HuH-7 (cell line): ENCODE measurements around the gene ANXA8.
"Not testable (repeated sequence)": the region's sequence is repeated elsewhere in the genome, so short reads cannot be mapped to it uniquely, and the experiment has no call there.

Source experiments
- DNase-seq: peaks from one replicate; pipeline ENCODE4 v3.0.0; 2011; ENCODE audit warnings: low spot score

The ANXA8 gene

GRCh38 chr10:47462577-47463358 lies 21.1 kb downstream of the ANXA8 start:
- DNase-seq = not testable (repeated sequence)

- DNase-seq = not testable (repeated sequence)
Measured at GRCh38 chr10:47461261-47461687, 22.6 kb downstream of the ANXA8 start.

DNA sequence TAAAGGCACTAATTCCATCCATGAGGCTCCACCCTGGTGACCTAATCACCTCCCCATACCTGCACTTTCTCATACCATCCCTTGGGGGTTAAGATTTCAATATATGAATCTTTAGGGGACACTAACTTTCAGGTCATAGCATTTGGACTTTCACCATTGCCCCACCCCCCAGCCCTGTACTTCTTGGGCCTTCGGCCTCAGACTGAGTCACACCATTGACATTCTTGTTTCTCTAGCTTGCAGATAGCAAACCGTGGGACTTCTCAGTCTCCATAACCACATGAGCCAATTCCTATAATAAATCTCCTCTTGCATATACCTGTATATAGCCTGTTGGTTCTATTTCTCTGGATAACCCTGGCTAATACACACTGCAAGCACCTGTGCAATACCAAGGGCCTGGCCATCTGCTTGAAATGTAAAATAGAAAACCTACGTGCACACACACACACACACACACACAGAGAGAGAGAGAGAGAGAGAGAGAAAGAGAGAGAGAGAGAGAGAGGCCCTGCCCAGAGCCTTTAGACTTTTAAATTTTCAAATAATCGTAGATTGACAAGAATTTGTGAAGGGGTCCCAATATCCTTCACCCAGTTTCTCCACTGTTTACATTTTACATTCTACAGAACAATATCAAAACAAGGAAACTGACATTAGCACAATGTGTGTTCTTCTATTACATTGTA lies 25.3 kb downstream of the ANXA8 start:
- no peak for DNase-seq

GRCh38 chr10:47457826-47458225 lies 26.1 kb downstream of the ANXA8 start:
- DNase-seq = no peak

DNA sequence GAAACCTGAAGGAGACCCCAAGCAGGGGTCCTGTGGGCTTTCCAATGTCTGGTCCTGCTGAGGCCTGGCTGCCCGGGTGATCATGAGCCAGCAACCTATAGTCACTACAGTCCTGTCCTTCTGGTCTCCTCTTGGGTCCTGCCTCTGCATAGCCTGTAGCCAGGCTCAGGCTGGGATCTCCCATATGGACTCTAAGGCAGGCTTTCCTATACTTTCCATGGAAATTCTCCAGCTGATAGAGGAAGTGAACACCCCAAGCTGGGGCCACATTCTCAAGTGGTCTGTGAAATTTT lies 26.4 kb downstream of the ANXA8 start:
- no peak for DNase-seq

DNA sequence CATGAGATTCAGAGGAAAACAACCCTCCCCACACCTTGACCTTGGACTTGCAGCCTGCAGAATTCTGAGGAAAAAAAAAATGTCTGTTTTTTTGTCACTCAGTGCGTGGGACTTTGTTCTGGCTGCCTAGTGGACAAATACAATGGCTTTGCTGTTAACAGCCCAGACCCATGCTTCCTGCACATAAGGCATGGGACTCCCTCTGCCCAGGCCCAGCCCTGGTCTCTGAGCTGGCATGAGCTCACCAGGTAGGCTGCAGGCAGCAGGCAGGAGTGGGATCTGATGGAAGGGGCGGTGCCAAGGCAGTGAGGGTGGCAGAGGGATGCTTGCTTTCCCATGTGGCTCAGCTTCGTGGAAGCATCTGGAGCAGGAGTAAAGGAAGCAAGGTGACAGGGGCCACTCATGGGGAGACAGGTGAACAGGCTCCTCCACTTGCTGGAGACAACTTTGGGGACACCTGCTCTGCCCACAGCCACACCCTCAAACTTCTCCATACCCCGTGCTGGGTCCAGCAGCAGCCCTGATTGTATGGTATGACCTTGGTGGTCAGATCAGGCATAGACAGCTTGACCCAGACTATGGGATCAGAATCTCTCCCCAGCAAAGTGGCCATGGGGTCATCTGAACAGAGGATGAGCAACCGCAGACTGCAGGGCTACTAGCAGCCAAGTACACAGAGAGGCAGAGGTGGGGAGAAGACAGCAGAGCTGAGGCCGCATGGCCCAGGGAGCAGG lies 27.0 kb downstream of the ANXA8 start:
- no peak for DNase-seq

GRCh38 chr10:47456079-47456785 lies 27.7 kb downstream of the ANXA8 start:
- no peak for DNase-seq

DNA sequence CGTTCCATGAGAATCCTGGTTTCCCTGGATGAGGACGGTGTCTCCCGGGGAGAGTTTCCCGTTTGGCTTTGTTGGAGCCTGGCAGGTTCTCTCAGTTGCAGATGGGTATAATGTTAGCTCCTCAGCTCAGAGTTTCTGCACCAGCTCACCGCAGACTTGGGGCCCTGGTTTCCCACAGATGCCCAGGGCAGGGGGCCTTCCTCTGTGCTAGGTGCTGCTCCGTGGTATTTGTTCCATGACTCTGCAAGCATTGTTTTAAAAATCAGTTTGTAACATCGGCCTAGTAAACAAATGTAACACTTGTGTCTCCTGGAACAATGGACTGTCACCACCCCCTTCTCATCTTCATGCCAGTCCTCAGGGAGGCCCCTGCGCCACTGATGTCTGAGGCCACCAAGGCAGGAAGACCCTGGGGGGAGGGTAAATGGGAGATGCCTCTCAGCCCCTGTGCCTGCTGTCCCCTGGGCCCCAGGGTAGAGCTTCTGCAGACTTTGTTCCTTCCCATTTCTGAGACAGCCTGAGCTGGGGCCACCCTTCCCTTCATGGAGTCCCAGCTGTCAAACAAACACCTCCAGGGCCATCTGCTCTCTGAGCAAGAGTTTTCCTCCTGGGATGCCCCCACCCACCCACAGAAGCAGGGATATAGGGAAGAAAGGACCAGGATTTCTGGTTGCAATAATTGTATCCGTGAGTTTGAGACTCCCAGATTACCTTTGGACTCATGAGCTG lies 28.4 kb downstream of the ANXA8 start:
- not testable (repeated sequence) for DNase-seq

DNA sequence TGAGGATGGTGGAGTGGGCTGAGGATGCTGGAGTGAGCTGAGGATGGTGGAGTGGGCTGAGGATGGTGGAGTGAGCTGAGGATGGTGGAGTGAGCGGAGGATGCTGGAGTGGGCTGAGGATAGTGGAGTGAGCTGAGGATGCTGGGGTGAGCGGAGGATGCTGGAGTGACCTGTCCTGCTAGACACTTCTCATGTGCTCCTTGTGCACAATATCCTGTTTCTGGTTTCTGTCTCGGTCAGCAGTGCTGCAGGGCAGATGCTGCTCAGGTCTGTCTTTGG lies 29.2 kb downstream of the ANXA8 start:
- no peak for DNase-seq

DNA sequence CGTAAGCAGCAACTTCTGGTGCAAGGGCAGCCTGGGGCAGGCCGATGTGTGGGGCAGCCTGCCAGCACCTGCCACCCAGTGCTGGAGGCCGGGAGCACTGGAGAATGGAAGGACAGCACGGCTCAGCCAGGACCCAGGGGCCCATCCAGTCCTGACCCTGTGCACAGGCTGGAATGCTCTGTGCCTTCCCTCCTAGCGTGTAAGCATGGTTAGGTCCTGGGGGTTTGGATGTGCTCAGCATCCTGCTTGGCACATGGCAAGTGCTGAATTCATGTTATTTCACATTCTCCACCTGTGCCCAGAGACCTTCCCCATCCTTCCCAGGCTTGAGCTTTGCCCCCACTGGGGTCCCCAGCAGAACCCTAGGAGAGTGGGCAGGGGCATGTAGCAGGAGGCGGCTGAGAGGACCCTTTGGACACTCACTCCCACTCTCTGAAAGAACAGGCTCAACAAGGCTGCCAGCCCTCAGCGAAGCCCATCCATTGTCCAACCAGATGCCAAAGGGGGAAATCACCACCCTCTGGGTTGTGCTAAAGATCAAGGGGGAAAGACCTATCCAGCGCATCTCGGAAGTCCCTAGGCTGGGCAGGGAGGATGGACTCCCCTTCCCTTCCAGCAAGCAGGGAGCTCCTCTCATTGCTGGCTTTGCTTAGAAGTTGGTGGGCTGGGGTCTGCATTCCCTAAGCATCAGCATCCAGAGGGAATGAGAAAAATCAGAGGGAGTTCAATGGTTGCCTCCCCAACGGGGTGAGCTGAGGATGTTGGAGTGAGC lies 29.7 kb downstream of the ANXA8 start:
- no peak for DNase-seq

DNA sequence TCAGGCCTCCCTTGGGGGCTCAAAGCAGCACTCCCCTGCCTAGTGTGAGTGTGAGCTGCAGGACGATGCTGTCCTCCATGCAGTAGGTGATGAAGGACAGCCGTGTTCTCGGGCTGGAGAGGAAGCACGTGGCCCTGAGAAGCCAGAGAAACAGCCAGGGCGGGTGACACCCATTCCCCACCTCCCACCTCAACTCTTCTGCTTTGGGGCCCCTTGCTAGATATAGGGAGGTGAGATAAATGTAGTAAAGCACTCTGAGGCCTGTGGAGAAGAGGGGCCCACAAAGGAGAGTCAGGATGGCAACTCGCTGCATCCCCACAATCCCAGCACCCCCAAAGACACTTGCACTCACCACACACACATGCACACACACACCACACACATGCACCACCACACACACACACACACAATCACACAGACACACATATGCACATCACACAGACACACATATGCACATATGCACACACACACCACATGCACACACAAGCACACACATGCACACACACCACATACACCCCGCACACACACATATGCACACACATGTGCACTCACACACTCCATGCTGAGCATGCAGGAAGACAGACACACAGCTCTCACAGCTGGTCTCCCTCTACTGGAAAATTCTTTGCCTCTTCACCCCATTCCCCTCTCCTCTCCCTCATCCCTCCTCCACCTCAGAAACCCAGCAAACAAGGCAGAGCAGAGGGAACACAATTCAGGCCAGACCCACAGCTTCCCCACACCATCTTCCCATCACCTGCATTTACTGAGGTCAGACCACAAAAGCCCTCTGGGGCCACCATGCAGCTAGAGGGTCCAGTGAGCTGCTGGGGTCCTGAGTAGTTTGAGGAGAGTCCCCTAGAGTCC lies 30.5 kb downstream of the ANXA8 start:
- DNase-seq = no peak

DNA sequence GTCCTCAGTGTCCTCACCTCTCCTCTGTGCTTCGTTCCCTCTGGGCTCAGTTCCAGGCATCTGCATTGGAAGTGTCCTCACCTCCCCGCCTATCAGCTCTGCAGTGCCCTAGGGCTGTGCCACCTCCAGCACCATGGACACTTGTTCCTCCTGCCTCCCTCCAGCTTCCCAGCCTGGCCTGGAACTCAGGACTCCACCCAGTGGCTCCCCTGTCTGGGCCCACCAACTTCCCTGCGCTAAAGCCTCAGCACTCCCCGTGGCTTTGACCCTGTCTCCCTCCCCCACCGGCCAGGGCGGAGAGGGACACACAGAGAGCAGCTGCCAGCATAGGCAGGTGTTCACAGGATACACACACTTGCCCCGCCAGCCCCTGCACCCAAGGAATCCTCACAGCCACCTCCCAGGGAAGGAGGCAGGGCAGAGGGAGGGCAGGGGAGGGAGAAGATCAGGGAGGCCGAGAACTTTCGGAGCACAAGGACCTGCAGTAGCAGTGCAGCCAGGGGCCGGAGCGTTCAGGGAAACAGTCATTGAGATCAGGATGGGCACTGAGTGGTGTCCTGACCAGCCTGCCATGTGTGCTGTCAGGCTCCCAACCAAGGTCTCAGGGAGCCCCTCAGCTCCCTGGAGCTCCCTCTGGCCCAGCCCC lies 31.3 kb downstream of the ANXA8 start:
- DNase-seq = no peak

GRCh38 chr10:47451998-47452494 lies 31.9 kb downstream of the ANXA8 start:
- DNase-seq = no peak

GRCh38 chr10:47451273-47451997 lies 32.5 kb downstream of the ANXA8 start:
- DNase-seq = no peak

DNA sequence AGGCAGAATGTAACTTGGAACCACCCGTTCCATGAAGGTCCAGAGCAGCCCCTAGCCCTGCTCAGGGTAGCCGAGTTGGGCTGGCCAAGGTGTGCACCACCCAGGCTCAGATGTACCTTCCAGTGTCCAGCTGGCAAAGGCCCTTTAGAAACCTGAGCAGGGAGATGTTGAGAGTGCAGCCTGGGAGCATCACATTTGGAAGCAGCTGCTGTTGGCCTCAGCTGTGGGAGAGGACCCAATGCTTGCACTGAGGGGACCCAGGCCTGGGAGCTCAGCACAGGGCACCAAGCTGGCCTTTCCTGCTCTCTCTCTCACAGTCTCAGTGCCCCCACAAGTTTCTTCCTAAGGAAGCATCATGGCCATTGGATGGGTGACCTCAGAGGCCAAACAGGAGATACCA lies 33.5 kb downstream of the ANXA8 start:
- no peak for DNase-seq

DNA sequence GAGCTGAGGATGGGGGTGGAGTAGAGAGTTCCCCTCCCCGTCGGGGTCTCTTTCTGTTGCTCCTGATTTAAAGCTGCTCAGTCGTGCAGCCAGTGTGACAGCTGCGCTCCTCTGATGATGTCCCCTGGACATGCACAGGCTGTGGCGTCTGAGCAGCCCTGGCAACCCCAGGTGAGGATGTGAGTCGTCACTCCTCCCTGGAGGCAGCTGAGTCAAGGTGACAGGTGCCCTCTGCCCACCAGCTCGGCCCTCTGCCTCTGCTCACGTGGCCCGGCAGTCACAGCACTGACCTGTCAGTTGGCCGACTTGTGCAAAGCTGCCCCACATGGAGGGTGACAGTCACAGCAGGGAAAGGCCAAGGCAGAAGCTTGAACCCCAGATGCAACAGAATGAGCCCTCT lies 33.9 kb downstream of the ANXA8 start:
- DNase-seq = no peak

- no peak for DNase-seq
Measured at GRCh38 chr10:47449102-47449978, 34.6 kb downstream of the ANXA8 start.

DNA sequence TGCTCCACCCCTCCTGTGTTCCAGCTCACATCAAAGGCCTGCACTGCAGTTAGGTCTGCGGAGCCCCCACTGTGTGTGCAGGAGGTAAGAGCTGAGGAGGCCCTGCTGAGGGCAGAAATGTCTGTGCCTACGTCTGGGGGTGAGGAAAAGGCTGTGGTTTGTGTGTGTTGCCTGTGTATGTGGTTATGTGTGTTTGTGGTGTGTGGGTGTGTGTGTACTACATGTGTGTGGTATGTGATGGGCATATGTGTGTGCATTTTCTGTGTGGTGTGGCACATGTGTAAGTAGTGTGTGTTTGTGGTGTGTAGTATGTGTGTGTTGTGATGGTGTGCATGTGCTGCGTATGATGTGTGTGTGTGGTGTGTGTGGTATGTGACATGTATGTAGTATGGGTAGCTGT lies 36.2 kb downstream of the ANXA8 start:
- DNase-seq = no peak
